Left renal cortex interstitium (tissue), 4 donors: ENCODE results near the gene SERPINB6. TPM values are rescaled to one million over a fixed set of nuclear protein-coding genes. Genes with fewer than 3 reads are reported as not detected.
"Not testable (repeated sequence)": the region's sequence is repeated elsewhere in the genome, so short reads cannot be mapped to it uniquely, and the experiment has no call there.

Experiments
- DNase-seq, 4 donors: peaks; one replicate each; pipeline ENCODE4 v3.0.0-alpha.2; 2013; ENCODE audit warnings: low read depth in 4 of 4, low spot score in 2 of 4, missing footprints in 1 of 4
- polyA plus RNA-seq, 4 donors: library from polyadenylated mRNA; unstranded; fragments of 120-200 nt; gene quantifications; one replicate each; pipeline ENCODE4 v1.2.1, GENCODE V29; 2013; ENCODE audit not compliant: insufficient read length in 4 of 4

The SERPINB6 gene
- polyA plus RNA-seq, 4 donors, result 85.8 to 89.4 (median 88.3) TPM

DNA sequence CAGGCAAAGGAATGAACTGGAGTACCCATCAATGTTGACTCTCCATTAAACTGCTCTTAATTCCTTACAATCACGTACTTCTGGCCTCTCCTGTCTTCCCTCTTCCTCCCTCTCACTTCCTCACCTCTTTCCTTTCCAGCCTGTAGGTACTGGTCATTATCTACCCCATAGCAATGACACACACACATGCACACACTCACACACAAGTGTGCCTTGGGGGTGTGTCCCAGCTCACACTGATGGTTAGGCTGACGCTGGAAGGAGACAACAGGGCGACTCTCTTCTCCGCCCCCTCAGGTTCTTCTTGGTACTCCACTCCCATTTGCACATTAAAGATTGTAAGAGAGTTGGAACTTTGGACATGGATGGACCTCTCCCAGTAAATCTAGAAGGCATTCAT is 54.3 kb downstream of the SERPINB6 start:
- DNase-seq, result no peak

DNA sequence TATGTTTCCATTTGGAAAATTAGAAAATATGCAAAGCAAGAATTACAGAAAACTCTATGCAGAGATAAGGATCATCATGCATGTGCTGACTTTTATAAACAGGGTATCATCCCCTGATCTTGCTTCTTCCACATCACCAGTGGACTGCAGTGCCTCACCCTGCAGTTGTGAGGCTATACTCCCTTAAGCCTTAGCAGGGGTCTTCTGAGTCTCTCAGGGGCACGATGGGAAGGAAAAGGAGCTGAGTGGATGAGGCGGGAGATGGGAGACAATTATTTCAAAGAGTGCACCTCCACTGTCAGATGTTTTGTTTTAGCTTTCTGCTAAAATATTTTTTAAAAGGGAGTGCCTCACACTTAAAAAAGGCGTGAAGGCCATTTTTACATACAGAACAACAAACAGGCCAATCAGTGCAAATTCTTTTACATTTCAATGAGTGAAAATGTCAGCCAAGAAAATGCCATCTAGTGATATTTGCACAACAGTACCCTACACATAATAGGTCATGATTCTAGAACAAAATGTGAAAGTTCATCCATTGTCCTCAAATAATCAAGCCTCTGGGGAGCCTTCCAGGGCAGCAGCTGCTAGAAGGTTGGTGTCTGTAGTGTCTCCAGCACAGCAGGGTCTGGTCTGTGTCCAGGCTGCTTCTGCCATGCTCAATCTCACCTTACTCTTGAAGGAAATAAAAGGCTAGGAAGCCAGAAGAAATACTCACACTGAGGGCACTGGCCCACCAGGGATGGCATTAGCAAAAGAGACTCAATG is 55.0 kb downstream of the SERPINB6 start:
- DNase-seq, result no peak

DNA sequence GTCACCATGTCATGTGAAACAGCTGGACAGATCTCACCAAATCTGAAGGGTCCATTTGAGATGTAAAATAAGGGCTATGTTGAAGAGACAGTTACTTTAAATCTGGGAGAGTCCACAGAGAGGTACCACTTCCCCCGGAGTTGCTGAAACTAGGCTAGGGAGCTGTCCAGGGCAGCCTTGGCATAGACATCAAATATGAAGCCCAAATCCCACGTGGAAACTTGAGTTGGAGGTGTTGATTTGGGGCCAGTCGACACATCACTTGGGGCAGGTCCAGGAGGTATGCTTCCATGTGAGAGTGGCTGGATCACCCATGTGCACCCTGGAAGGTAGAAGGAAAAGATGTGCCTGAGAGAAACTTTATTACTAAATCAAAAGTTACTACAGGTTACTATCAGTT is 56.2 kb downstream of the SERPINB6 start:
- no peak for DNase-seq

DNA sequence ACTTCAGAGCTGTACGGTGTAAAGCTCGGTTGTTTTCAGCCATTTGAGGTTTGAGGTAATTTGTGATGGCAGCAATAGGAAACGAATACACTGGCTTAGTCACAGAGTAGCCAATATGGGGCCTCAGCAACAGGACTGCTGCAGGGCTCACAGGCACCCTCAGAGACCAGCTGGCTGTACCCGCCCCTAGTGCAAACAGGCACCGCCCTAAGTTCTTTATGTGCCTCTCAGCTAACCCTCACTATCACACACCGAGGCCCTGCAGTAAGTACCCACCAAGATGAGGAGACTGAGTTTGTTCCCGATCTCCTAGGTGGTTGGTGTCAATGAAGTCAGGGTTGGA is 57.1 kb downstream of the SERPINB6 start:
- no peak for DNase-seq

GRCh38 chr6:2913621-2914317 is 57.6 kb downstream of the SERPINB6 start:
- no peak for DNase-seq

- no peak for DNase-seq
Measured at GRCh38 chr6:2911171-2911570, 60.2 kb downstream of the SERPINB6 start.

DNA sequence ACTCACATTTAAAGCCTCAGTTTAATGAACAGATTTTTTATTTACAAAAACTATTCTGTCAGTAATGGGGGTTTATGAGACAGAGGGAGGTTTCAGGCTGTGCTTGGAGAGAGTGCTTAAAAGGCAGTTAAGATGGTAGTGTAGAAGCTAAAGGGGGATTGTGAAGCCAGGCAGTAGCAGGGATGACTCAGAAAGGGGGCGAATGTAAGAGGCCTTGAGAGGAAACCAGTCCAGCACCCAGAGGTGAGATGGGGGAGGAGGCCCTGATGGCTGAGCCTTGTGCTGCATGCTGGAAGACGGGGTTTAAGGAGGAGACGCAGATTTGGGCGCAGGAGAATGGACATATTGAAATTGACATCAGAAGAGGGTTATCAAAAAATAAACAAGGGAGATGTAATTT is 61.6 kb downstream of the SERPINB6 start:
- no peak for DNase-seq

DNA sequence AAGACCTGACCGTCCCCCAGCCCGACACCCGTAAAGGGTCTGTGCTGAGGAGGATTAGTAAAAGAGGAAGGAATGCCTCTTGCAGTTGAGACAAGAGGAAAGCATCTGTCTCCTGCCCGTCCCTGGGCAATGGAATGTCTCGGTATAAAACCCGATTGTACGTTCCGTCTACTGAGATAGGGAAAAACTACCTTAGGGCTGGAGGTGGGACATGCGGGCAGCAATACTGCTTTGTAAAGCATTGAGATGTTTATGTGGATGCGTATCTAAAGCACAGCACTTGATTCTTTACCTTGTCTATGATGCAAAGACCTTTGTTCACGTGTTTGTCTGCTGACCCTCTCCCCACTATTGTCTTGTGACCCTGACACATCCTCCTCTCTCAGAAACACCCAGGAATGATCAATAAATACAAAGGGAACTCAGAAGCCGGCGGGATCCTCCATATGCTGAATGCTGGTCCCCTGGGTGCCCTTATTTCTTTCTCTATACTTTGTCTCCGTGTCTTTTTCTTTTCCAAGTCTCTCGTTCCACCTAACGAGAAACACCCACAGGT is 62.2 kb downstream of the SERPINB6 start:
- not testable (repeated sequence) for DNase-seq

DNA sequence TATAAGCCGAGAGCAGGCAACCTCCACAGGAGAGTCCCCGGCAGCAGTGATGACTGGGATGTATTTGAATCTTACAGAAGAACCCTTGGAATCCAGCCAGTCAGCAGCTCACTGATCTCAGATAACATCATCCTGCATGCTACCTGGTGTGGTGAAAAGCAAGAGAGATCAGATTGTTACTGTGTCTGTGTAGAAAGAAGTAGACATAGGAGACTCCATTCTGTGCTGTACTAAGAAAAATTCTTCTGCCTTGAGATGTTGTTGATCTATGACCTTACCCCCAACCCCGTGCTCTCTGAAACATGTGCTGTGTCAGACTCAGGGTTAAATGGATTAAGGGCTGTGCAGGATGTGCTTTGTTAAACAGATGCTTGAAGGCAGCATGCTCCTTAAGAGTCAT is 62.9 kb downstream of the SERPINB6 start:
- DNase-seq, result not testable (repeated sequence)

- not testable (repeated sequence) for DNase-seq
Measured at GRCh38 chr6:2903411-2904185, 67.8 kb downstream of the SERPINB6 start.

GRCh38 chr6:2901645-2902502 is 69.5 kb downstream of the SERPINB6 start:
- DNase-seq, result not testable (repeated sequence)

DNA sequence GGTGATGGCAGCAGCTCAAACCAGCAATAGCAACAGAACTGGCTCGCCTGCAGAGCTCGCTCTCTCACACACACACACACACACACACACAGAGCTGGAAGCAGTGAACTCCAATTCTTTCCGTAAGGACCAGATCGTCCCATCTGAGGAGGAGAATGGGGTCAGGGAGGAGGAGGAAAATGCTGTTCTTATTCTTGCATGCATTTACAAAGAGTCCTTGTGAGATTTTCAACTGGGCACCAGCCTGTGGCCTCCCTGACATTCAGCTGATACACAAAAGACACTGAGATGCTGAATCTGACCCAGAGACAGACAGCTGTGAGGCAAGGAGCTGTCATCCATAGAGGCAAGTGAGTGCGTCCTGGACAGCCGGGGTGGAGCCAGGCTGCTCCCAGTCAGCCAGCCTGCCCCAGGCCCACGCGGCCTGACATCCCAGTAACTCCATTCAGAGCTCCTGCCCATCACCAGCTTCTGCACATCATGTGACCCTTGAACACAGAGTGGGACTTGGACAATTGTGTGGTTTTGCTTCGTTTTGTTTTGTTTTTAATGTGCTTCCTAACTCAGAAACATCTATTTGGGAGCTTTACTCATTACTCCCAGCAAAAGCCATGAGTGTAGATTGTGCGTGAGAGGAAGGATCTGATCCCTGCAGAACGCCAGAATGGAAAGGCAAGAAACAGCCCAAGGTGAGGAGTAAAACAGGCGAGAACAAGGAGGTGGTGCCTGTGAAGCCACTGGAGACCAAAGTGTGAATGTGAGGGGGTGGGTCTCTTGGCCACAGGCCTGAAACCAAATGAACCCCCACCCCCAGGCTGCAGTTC is 70.3 kb downstream of the SERPINB6 start:
- no peak for DNase-seq

GRCh38 chr6:2900221-2900807 is 71.1 kb downstream of the SERPINB6 start:
- DNase-seq, result no peak

DNA sequence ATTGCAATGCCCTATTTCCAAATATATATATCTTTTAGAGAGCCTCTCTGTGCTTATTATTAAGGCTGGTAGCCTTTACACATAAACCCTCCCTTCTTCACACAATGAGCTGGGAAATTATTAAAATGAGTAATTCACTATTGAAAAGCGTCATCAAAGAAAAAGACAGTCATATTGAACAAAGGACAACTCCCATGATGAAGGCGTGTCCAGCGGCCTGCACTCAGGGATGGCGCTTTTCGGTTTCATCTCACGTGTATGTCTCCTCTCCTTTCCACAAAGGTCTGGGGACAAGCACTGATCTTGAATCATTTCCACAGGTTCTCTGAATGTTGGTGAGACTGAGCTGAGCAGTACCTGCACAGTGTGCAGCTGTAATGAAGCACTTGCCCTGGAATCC is 71.8 kb downstream of the SERPINB6 start:
- no peak for DNase-seq

Other genes starting within 250 kb of the SERPINB6 start
- 1 to 10 TPM; 1.0 to 1.8 (median 1.5) TPM for gene MYLK4, start 220.6 kb downstream of the SERPINB6 start, polyA plus RNA-seq
- 10 to 100 TPM; 52.3 to 59.5 (median 58.7) TPM for gene WRNIP1, start 206.2 kb downstream of the SERPINB6 start, polyA plus RNA-seq
- 10 to 100 TPM; 15.4 to 22.8 (median 19.2) TPM for gene SERPINB1, start 129.7 kb downstream of the SERPINB6 start, polyA plus RNA-seq
- gene SERPINB9, start 68.3 kb downstream of the SERPINB6 start, polyA plus RNA-seq, result 10 to 100 TPM; 11.9 to 14.2 (median 13.2) TPM
- gene NQO2, start 28.3 kb upstream of the SERPINB6 start, polyA plus RNA-seq, result 10 to 100 TPM; 51.9 to 80.3 (median 61.5) TPM
- gene RIPK1, start 96.9 kb upstream of the SERPINB6 start, polyA plus RNA-seq, result 10 to 100 TPM; 23.9 to 24.9 (median 24.8) TPM
- 10 to 100 TPM; 47.3 to 74.9 (median 68.2) TPM for gene BPHL, start 147.1 kb upstream of the SERPINB6 start, polyA plus RNA-seq
- 10 to 100 TPM; 57.4 to 84.6 (median 60.1) TPM for gene TUBB2A, start 186.0 kb upstream of the SERPINB6 start, polyA plus RNA-seq